Liver (tissue), 3 donors: ENCODE data around the gene CHRM2.

Experiments used
- CTCF ChIP-seq: fragments of 150-350 bp; IDR thresholded peaks from 2 replicates; pipeline ENCODE4 v1.5.1; 2017; ENCODE audit warnings: improper control_type of control experiment, low read depth, low read length; ENCODE audit not compliant: missing input control
- EGR1 ChIP-seq, 2 donors: IDR thresholded peaks; 2 replicates each; pipeline ENCODE4 v1.6.1; 2016 to 2018; ENCODE audit warnings: antibody characterized with exemption in 2 of 2, low read depth in 2 of 2
- FOXA1 ChIP-seq: IDR thresholded peaks from 2 replicates; pipeline ENCODE4 v1.6.1; 2016; ENCODE audit warnings: antibody characterized with exemption
- GABPA ChIP-seq, 2 donors: IDR thresholded peaks in 1 of 2; conservative IDR thresholded peaks in 1 of 2; 2 replicates each; pipeline ENCODE4 v1.6.1; 2016; ENCODE audit warnings: antibody characterized with exemption in 2 of 2, mild to moderate bottlenecking in 1 of 2, moderate library complexity in 1 of 2
- MAX ChIP-seq: IDR thresholded peaks from 2 replicates; pipeline ENCODE4 v1.6.1; 2016; ENCODE audit warnings: antibody characterized with exemption
- RAD21 ChIP-seq, 2 donors: IDR thresholded peaks; 2 replicates each; pipeline ENCODE4 v1.6.1; 2016; ENCODE audit warnings: antibody characterized with exemption in 2 of 2, mild to moderate bottlenecking in 2 of 2
- REST ChIP-seq: IDR thresholded peaks from 2 replicates; pipeline ENCODE4 v1.6.1; 2016; ENCODE audit warnings: antibody characterized with exemption, mild to moderate bottlenecking
- RXRA ChIP-seq, 2 donors: IDR thresholded peaks; 2 replicates each; pipeline ENCODE4 v1.6.1; 2017 to 2018; ENCODE audit warnings: antibody characterized with exemption in 2 of 2, mild to moderate bottlenecking in 1 of 2
- SP1 ChIP-seq: IDR thresholded peaks from 2 replicates; pipeline ENCODE4 v1.6.1; 2018; ENCODE audit warnings: antibody characterized with exemption, mild to moderate bottlenecking
- TAF1 ChIP-seq: conservative IDR thresholded peaks from 2 replicates; pipeline ENCODE4 v1.6.1; 2016; ENCODE audit warnings: antibody characterized with exemption, mild to moderate bottlenecking
- YY1 ChIP-seq: IDR thresholded peaks from 2 replicates; pipeline ENCODE4 v1.6.1; 2016; ENCODE audit warnings: antibody characterized with exemption, mild to moderate bottlenecking
- ZBTB33 ChIP-seq: IDR thresholded peaks from 2 replicates; pipeline ENCODE4 v1.6.1; 2016; ENCODE audit warnings: antibody characterized with exemption
- donor health status: healthy.
- donor health status: healthy.

GRCh38 chr7:136993377-136993776 lies 124.9 kb downstream of the CHRM2 start:
- TF ChIP-seq YY1 (no peak), CTCF (no peak), MAX (no peak), GABPA (IDR thresholded peaks at IDR 0.05 in 1 of 2, conservative IDR thresholded peaks at IDR 0.05 in 1 of 2) (no peak), FOXA1 (no peak), RAD21 (IDR thresholded peaks at IDR 0.05) (no peak), RXRA (IDR thresholded peaks at IDR 0.05) (no peak), ZBTB33 (no peak), EGR1 (IDR thresholded peaks at IDR 0.05; ENCODE audit: low read depth in 2 of 2) (no peak), REST (no peak), SP1 (no peak), TAF1 (no peak)
